Eye (tissue), 1 donor: ENCODE measurements around the gene PIEZO2.

Source experiments
- DNase-seq: peaks from one replicate; pipeline ENCODE4 v3.0.0-alpha.2; 2015

Gene PIEZO2

GRCh38 chr18:11024928-11025669, 124.3 kb downstream of the PIEZO2 start:
- no peak for DNase-seq

- no peak for DNase-seq
These were observed 127.9 kb downstream of the PIEZO2 start for GRCh38 chr18:11021477-11021876.

- no peak for DNase-seq
These were observed 128.4 kb downstream of the PIEZO2 start for GRCh38 chr18:11020877-11021414.

GRCh38 chr18:11020161-11020853, 129.1 kb downstream of the PIEZO2 start:
- no peak for DNase-seq

- no peak for DNase-seq
These were observed 129.9 kb downstream of the PIEZO2 start for GRCh38 chr18:11019295-11020105.

GRCh38 chr18:11009869-11010268, 139.5 kb downstream of the PIEZO2 start:
- DNase-seq = no peak

- DNase-seq = no peak
These were observed 140.2 kb downstream of the PIEZO2 start for GRCh38 chr18:11009147-11009546.

- DNase-seq = no peak
These were observed 140.9 kb downstream of the PIEZO2 start for GRCh38 chr18:11008505-11008904.

- no peak for DNase-seq
These were observed 143.8 kb downstream of the PIEZO2 start for GRCh38 chr18:11005528-11005927.

- no peak for DNase-seq
These were observed 144.4 kb downstream of the PIEZO2 start for GRCh38 chr18:11004951-11005350.

GRCh38 chr18:11004294-11004693, 145.1 kb downstream of the PIEZO2 start:
- no peak for DNase-seq

- no peak for DNase-seq
These were observed 146.6 kb downstream of the PIEZO2 start for GRCh38 chr18:11002796-11003195.

GRCh38 chr18:11002277-11002676, 147.1 kb downstream of the PIEZO2 start:
- no peak for DNase-seq

GRCh38 chr18:11000071-11000470, 149.3 kb downstream of the PIEZO2 start:
- no peak for DNase-seq

- DNase-seq = no peak
These were observed 151.5 kb downstream of the PIEZO2 start for GRCh38 chr18:10997885-10998284.

GRCh38 chr18:10995550-10995949, 153.8 kb downstream of the PIEZO2 start:
- no peak for DNase-seq

- DNase-seq = no peak
These were observed 159.9 kb downstream of the PIEZO2 start for GRCh38 chr18:10989486-10989885.

- no peak for DNase-seq
These were observed 163.7 kb downstream of the PIEZO2 start for GRCh38 chr18:10985689-10986088.

- no peak for DNase-seq
These were observed 170.0 kb downstream of the PIEZO2 start for GRCh38 chr18:10979411-10979810.

GRCh38 chr18:10977042-10977441, 172.3 kb downstream of the PIEZO2 start:
- no peak for DNase-seq

- no peak for DNase-seq
These were observed 175.7 kb downstream of the PIEZO2 start for GRCh38 chr18:10973567-10974203.

- no peak for DNase-seq
These were observed 177.7 kb downstream of the PIEZO2 start for GRCh38 chr18:10971717-10972116.

GRCh38 chr18:10965119-10965518, 184.2 kb downstream of the PIEZO2 start:
- no peak for DNase-seq
